ENCODE results near the gene ZMIZ1.
A peak's percentile ranks its signal among the peaks of the same experiment; 100 is the strongest.

Gene ZMIZ1

DNA sequence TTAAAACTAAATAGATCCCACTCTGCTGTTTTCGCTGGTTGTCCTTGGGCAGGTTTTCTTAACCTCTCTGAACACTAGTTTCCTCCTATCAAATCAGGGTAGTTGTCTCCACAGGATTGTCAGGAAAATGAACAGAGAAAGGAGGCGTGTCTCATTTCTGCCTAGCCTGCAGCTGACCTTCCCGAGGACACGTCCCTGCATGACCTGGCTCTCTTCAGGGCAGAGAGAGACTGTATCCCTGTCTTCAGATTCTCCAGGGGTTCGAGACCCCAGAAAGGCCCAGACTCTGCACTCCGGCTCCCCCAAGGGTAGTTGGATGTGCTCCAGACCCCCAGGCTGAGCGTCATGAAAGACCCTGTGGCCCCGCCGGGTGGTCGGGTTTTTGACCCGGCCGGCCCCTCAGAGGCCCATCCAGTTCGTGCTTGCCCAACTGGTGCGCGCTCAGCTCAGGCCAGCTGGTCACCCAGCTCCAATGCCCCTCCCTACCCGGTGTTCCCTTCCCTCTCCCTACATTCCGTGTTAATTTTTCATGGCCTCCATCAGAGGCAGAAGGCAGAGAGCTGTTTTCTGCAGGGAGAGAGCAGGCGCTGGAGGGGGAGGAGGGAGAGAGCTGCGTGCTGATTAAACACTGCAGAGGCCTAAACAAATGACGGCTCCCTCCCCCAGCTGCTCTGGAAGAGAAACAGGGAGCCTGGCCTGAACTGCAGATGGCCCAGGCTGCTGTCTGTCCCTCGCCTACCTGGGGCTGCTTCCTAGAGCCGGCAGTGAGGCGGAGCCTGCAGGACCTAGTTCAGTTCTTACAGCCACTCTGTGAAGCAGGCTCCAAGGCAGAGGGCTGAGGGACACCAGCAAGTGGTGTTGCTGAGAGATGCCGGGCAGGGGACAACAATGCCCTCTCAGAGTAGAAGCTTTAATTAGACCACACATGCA lies 192.3 kb downstream of the ZMIZ1 start:
- Histone ChIP-seq H3K4me1 (ENCODE audit: control insufficient read depth in 1 of 2, insufficient read depth in 2 of 2, low read length in 2 of 2) (peaks cover 16 to 28% of the 10 kb centered on the region in 2 donors), H3K27me3 (ENCODE audit: control insufficient read depth in 1 of 2, insufficient read depth in 2 of 2, low read length in 2 of 2) (no peaks in the 10 kb centered on the region), H3K9ac (ENCODE audit: low read depth in 1 of 2, low read length in 2 of 2) (no peak overlapping the region), H3K36me3 (ENCODE audit: control insufficient read depth in 1 of 2, insufficient read depth in 2 of 2, low read length in 2 of 2) (peaks cover 3 to 7% of the 10 kb centered on the region in 2 donors), H3K4me3 (ENCODE audit: low read depth in 1 of 2, low read length in 2 of 2) (no peak overlapping the region), H3K27ac (ENCODE audit: low read depth, low read length) (peak overlapping the region; percentile 17), H3K9me3 (ENCODE audit: control insufficient read depth in 1 of 2, low read length in 2 of 2) (no peaks in the 10 kb centered on the region)

DNA sequence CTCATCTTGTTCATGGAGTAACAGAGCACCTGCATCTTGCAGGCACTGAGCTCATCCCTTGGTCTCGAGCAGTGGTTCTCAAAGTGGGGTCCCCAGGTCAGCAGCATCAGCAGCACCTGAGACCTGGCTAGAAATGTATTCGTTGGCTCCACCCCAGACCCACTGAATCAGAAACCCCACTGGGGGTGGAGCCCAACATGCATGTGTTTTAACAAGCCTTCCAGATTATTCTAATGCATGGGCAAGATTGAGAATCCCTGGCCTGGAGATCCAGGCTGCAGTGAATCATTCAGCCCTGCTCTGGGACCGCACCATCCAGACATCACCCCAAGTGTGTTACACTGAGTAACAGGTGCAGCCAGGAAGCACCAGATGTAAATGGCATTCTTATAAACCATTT lies 193.4 kb downstream of the ZMIZ1 start:
- peaks cover 0 to 7% of the 10 kb centered on the region in 2 donors for H3K36me3 ChIP-seq (ENCODE audit: control insufficient read depth in 1 of 2, insufficient read depth in 2 of 2, low read length in 2 of 2)
- no peaks in the 10 kb centered on the region for H3K27me3 ChIP-seq (ENCODE audit: control insufficient read depth in 1 of 2, insufficient read depth in 2 of 2, low read length in 2 of 2)
- H3K4me1 ChIP-seq (ENCODE audit: control insufficient read depth in 1 of 2, insufficient read depth in 2 of 2, low read length in 2 of 2): peaks cover 26 to 39% of the 10 kb centered on the region in 2 donors
- no peak overlapping the region for H3K27ac ChIP-seq (ENCODE audit: low read depth, low read length)
- no peak overlapping the region for H3K9ac ChIP-seq (ENCODE audit: low read depth in 1 of 2, low read length in 2 of 2)
- H3K9me3 ChIP-seq (ENCODE audit: control insufficient read depth in 1 of 2, low read length in 2 of 2): no peaks in the 10 kb centered on the region
- H3K4me3 ChIP-seq (ENCODE audit: low read depth in 1 of 2, low read length in 2 of 2): no peak overlapping the region

DNA sequence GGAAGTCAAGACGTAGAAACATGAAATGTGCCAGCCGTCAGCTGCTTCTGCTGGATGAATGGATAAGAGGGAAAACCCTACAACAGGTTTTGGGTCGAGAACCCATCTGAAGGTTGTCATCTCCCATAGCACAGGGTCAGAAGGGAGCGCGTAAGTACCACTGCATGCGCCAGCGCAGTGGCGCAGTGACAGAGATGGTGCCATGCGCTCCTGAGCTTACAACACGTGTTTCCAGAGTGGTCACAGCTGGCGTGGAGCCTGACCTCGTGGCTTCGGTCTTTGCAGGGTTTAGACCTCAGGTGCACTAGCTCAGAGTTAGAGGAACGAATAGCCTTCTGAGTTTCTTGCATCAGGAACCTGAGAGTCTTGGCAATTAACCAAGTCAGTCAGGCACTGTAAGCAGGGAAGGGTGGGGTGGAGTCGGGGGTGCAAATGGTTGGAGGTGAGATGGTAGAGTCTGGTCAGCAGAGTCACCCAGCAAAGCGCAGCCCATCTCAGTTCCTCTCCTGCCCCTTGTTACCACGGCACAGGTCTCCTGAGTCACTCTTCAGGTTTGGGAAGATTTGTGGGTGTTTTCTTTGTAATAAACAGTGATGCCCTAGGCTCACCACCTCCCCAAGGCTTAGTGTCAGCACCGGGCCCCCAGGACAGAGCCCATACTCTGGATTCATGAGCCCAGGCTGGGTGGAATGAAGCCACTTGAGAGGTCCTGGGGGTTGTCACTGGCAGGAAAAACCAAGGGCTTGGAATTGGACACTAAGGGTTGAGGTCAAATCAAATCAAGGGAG lies 194.4 kb downstream of the ZMIZ1 start:
- Histone ChIP-seq H3K36me3 (ENCODE audit: control insufficient read depth in 1 of 2, insufficient read depth in 2 of 2, low read length in 2 of 2) (peaks cover 3 to 12% of the 10 kb centered on the region in 2 donors), H3K27ac (ENCODE audit: low read depth, low read length) (no peak overlapping the region), H3K27me3 (ENCODE audit: control insufficient read depth in 1 of 2, insufficient read depth in 2 of 2, low read length in 2 of 2) (no peaks in the 10 kb centered on the region), H3K9ac (ENCODE audit: low read depth in 1 of 2, low read length in 2 of 2) (no peak overlapping the region), H3K4me3 (ENCODE audit: low read depth in 1 of 2, low read length in 2 of 2) (no peak overlapping the region), H3K9me3 (ENCODE audit: control insufficient read depth in 1 of 2, low read length in 2 of 2) (no peaks in the 10 kb centered on the region), H3K4me1 (ENCODE audit: control insufficient read depth in 1 of 2, insufficient read depth in 2 of 2, low read length in 2 of 2) (peaks cover 37 to 49% of the 10 kb centered on the region in 2 donors)

DNA sequence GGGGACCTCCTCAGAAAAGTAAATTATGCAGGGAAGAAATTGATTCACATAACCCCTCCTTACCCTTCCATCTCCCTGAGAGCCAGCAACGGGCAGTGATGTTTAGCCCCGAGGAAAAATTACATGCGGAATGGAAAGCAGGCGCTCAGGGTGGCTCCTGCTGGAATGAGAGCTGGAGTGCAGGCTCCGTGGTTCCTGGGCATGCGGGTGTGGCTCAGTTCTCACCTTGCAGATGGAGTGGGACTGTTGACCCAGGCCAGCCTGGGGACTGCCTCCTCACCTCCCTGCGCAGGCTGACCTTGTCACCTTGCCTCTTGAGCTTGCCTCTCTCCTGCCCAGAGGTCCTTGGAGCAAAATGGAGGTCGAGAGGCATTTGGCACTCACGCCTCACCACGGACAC lies 195.2 kb downstream of the ZMIZ1 start:
- Histone ChIP-seq H3K9ac (ENCODE audit: low read depth in 1 of 2, low read length in 2 of 2) (no peak overlapping the region), H3K36me3 (ENCODE audit: control insufficient read depth in 1 of 2, insufficient read depth in 2 of 2, low read length in 2 of 2) (peaks cover 4 to 13% of the 10 kb centered on the region in 2 donors), H3K9me3 (ENCODE audit: control insufficient read depth in 1 of 2, low read length in 2 of 2) (no peaks in the 10 kb centered on the region), H3K4me3 (ENCODE audit: low read depth in 1 of 2, low read length in 2 of 2) (no peak overlapping the region), H3K27ac (ENCODE audit: low read depth, low read length) (no peak overlapping the region), H3K4me1 (ENCODE audit: control insufficient read depth in 1 of 2, insufficient read depth in 2 of 2, low read length in 2 of 2) (peaks cover 37 to 50% of the 10 kb centered on the region in 2 donors), H3K27me3 (ENCODE audit: control insufficient read depth in 1 of 2, insufficient read depth in 2 of 2, low read length in 2 of 2) (no peaks in the 10 kb centered on the region)

DNA sequence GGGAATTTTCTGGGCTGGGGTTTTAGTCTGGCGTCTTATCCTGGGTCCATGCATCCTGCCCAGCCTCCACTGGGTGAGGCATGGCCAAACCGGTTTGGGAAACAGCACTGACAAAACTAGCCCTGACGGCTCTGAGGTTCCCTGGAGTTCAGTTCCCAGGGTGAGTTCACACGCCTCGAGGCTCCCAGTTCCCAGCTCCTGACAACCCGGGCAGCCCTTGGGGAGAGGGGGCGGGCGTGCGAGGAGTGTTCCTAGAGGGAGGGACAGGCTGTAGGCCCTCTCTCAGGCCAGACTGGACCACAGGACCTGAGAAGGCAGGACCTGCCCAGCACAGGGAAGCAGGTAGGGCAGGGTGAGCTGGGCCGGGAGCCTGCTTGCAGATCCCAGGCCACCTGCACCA lies 196.2 kb downstream of the ZMIZ1 start:
- H3K9me3 ChIP-seq (ENCODE audit: control insufficient read depth in 1 of 2, low read length in 2 of 2): no peaks in the 10 kb centered on the region
- H3K4me1 ChIP-seq (ENCODE audit: control insufficient read depth in 1 of 2, insufficient read depth in 2 of 2, low read length in 2 of 2): peaks cover 38 to 48% of the 10 kb centered on the region in 2 donors
- H3K27ac ChIP-seq (ENCODE audit: low read depth, low read length): no peak overlapping the region
- H3K36me3 ChIP-seq (ENCODE audit: control insufficient read depth in 1 of 2, insufficient read depth in 2 of 2, low read length in 2 of 2): peaks cover 4 to 13% of the 10 kb centered on the region in 2 donors
- H3K27me3 ChIP-seq (ENCODE audit: control insufficient read depth in 1 of 2, insufficient read depth in 2 of 2, low read length in 2 of 2): no peaks in the 10 kb centered on the region
- H3K4me3 ChIP-seq (ENCODE audit: low read depth in 1 of 2, low read length in 2 of 2): no peak overlapping the region
- H3K9ac ChIP-seq (ENCODE audit: low read depth in 1 of 2, low read length in 2 of 2): no peak overlapping the region

DNA sequence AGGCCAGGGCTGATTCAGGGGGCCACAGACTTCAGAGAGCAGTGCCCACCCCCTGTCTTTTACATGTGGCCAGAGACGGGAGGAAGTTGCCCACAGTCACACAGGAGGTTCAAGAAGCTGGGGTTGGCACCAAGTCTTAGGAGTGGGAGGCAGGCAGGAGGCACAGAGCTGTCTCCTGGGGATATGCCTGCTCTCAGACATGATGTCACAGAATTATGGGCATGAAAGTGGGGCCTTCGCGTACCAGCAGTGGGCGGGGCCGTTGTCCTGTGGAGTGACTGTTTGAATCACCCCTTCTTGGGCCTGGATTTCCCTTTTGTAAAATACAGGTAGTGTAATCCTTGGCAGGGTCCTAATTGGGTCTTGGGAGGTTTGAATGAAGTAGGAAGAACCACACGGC lies 197.3 kb downstream of the ZMIZ1 start:
- peaks cover 41 to 46% of the 10 kb centered on the region in 2 donors for H3K4me1 ChIP-seq (ENCODE audit: control insufficient read depth in 1 of 2, insufficient read depth in 2 of 2, low read length in 2 of 2)
- H3K9me3 ChIP-seq (ENCODE audit: control insufficient read depth in 1 of 2, low read length in 2 of 2): no peaks in the 10 kb centered on the region
- H3K9ac ChIP-seq (ENCODE audit: low read depth in 1 of 2, low read length in 2 of 2): no peak overlapping the region
- H3K4me3 ChIP-seq (ENCODE audit: low read depth in 1 of 2, low read length in 2 of 2): no peak overlapping the region
- peak overlapping the region; percentile 36 for H3K27ac ChIP-seq (ENCODE audit: low read depth, low read length)
- H3K36me3 ChIP-seq (ENCODE audit: control insufficient read depth in 1 of 2, insufficient read depth in 2 of 2, low read length in 2 of 2): peaks cover 4 to 17% of the 10 kb centered on the region in 2 donors
- no peaks in the 10 kb centered on the region for H3K27me3 ChIP-seq (ENCODE audit: control insufficient read depth in 1 of 2, insufficient read depth in 2 of 2, low read length in 2 of 2)

DNA sequence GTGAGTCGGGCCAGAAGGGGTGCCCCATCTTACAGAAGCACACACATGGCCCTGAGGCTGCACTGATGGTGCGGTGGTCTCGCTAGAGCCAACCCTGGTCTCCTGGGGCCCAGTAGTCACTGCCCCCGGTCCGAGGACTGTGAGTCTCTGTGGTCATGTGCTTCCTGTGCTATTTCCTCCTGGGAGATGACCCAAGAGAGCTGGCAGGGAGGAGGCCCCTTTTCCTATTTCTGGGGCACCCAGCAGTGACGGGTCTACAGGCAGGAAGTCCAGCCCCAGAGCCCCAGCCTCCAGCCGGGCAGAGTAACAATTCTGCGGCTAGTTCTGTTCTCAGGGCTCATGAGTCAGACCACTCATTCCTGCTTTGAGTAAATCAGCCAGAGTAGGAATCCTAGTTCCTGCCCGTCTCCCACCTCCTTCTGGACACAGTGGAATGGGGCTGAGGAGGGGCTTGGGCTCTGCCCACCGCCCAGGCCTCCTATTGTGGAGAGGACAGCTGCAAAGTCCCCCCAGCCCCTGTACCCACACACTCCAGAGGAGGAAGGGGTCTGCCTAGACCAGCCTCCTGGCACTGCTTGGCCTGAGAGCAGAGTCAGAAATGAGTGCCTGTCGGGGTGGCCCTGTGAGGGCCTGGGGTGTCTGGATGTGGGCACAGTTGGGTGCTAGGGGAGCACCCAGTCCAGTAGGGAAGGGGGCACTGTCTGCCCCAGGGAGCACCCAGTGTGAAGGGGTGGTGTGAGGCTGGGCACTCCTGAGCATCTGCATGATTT lies 198.0 kb downstream of the ZMIZ1 start:
- H3K9me3 ChIP-seq (ENCODE audit: control insufficient read depth in 1 of 2, low read length in 2 of 2): no peaks in the 10 kb centered on the region
- H3K4me3 ChIP-seq (ENCODE audit: low read depth in 1 of 2, low read length in 2 of 2): no peak overlapping the region
- H3K9ac ChIP-seq (ENCODE audit: low read depth in 1 of 2, low read length in 2 of 2): peak overlapping the region in 1 of 2 donors; percentile 27
- H3K27me3 ChIP-seq (ENCODE audit: control insufficient read depth in 1 of 2, insufficient read depth in 2 of 2, low read length in 2 of 2): no peaks in the 10 kb centered on the region
- H3K36me3 ChIP-seq (ENCODE audit: control insufficient read depth in 1 of 2, insufficient read depth in 2 of 2, low read length in 2 of 2): peaks cover 4 to 20% of the 10 kb centered on the region in 2 donors
- H3K4me1 ChIP-seq (ENCODE audit: control insufficient read depth in 1 of 2, insufficient read depth in 2 of 2, low read length in 2 of 2): peaks cover 37 to 45% of the 10 kb centered on the region in 2 donors
- peak overlapping the region; percentile 59 for H3K27ac ChIP-seq (ENCODE audit: low read depth, low read length)

DNA sequence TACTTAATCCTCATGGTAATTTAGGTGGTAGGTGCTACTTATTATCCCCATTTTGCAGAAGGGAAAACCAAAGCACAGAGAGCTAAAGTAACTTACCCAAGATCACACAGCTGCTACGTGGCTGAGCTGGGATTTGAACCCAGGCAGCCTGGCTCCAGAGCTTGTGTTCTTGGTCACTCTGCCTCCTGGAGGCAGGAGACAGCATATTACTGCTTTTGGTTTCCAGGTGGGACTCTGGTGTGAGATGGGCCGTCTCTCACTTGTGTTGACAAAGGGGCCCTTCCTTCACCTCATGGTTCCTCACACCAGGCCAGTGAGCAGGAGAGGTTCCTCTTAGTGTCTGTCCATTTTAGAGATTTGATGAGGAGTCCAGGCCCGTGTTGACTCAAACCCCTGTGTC lies 198.7 kb downstream of the ZMIZ1 start:
- H3K9me3 ChIP-seq (ENCODE audit: control insufficient read depth in 1 of 2, low read length in 2 of 2): no peaks in the 10 kb centered on the region
- H3K36me3 ChIP-seq (ENCODE audit: control insufficient read depth in 1 of 2, insufficient read depth in 2 of 2, low read length in 2 of 2): peaks cover 4 to 23% of the 10 kb centered on the region in 2 donors
- no peak overlapping the region for H3K9ac ChIP-seq (ENCODE audit: low read depth in 1 of 2, low read length in 2 of 2)
- H3K27ac ChIP-seq (ENCODE audit: low read depth, low read length): no peak overlapping the region
- peaks cover 38 to 42% of the 10 kb centered on the region in 2 donors for H3K4me1 ChIP-seq (ENCODE audit: control insufficient read depth in 1 of 2, insufficient read depth in 2 of 2, low read length in 2 of 2)
- no peak overlapping the region for H3K4me3 ChIP-seq (ENCODE audit: low read depth in 1 of 2, low read length in 2 of 2)
- no peaks in the 10 kb centered on the region for H3K27me3 ChIP-seq (ENCODE audit: control insufficient read depth in 1 of 2, insufficient read depth in 2 of 2, low read length in 2 of 2)

DNA sequence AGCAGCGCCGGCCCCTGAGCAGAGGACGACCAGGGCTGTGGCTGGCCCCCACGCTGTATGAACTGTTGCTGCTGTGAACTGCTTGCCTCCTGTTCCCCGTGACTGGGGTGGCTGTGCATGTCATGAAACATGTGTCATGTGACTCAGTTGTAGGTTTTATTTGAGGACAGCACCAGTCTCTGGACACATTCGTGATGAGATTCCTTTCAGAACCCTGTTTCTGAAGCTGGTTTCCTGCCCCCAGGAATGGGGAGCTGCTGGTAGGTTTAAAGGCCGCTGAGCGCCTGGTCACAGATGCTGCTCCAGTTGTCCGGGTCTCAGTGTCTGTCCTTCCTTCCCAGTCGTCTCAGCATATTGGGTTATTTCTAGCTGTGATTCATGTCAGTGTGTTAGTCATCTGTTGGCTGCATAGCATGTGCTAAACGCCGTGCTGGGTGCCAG lies 199.4 kb downstream of the ZMIZ1 start:
- Histone ChIP-seq H3K4me3 (ENCODE audit: low read depth in 1 of 2, low read length in 2 of 2) (no peak overlapping the region), H3K9ac (ENCODE audit: low read depth in 1 of 2, low read length in 2 of 2) (no peak overlapping the region), H3K36me3 (ENCODE audit: control insufficient read depth in 1 of 2, insufficient read depth in 2 of 2, low read length in 2 of 2) (peaks cover 4 to 23% of the 10 kb centered on the region in 2 donors), H3K4me1 (ENCODE audit: control insufficient read depth in 1 of 2, insufficient read depth in 2 of 2, low read length in 2 of 2) (peaks cover 38 to 42% of the 10 kb centered on the region in 2 donors), H3K27ac (ENCODE audit: low read depth, low read length) (no peak overlapping the region), H3K27me3 (ENCODE audit: control insufficient read depth in 1 of 2, insufficient read depth in 2 of 2, low read length in 2 of 2) (no peaks in the 10 kb centered on the region), H3K9me3 (ENCODE audit: control insufficient read depth in 1 of 2, low read length in 2 of 2) (no peaks in the 10 kb centered on the region)
